SK-N-SH (cell line): Measurements from ENCODE around the gene DOCK6. TPM values are rescaled to one million over a fixed set of nuclear protein-coding genes. Genes with fewer than 3 reads are reported as not detected.

Experiments used
- CTCF ChIA-PET: fragments of 300-600, 350-600 bp; formaldehyde crosslinking; extraction: SDS; loops from one replicate; lab custom pipeline; 2021; lab: Yijun Ruan, JAX
- POLR2A ChIA-PET: fragments of 350-600 bp; sonication (Branson Sonifier 250); formaldehyde crosslinking; extraction: SDS; loops from one replicate; lab custom pipeline; 2020; ENCODE audit warnings: antibody characterized with exemption, inconsistent platforms; lab: Yijun Ruan, JAX
- DNase-seq: peaks from one replicate; pipeline ENCODE4 v3.0.0; 2012
- H2AFZ ChIP-seq: fragments of 200-600 bp; sonication (generic); 2 replicates; pipeline ENCODE4 v1.8.1; 2016; ENCODE audit warnings: antibody characterized with exemption, mild to moderate bottlenecking, low read depth
- H3F3A ChIP-seq: fragments of 200-600 bp; sonication (generic); replicated peaks from 2 replicates; pipeline ENCODE3; 2016; ENCODE audit warnings: antibody characterized with exemption, mild to moderate bottlenecking; ENCODE audit not compliant: insufficient read depth
- H3K27ac ChIP-seq, 2 experiments: fragments of 200-500 bp in 1 of 2; fragments of 200-600 bp in 1 of 2; sonication (Bioruptor generic) in 1 of 2; sonication (generic), shearing (Covaris generic) in 1 of 2; 2 replicates each; pipeline versions ENCODE4 v1.5.1 to v1.6.1; 2014 to 2016; ENCODE audit warnings: low read depth in 2 of 2, inconsistent platforms in 1 of 2, low read length in 1 of 2, mild to moderate bottlenecking in 1 of 2, mixed read lengths in 1 of 2
- H3K27me3 ChIP-seq: fragments of 200-600 bp; sonication (generic), shearing (Covaris generic); 2 replicates; pipeline ENCODE4 v1.6.1; 2016; ENCODE audit warnings: mixed run types; ENCODE audit not compliant: insufficient read depth
- H3K36me3 ChIP-seq, 2 experiments: fragments of 200-500 bp in 1 of 2; fragments of 200-600 bp in 1 of 2; sonication (Bioruptor generic) in 1 of 2; sonication (generic) in 1 of 2; replicated peaks in 1 of 2; 2 replicates each; pipeline versions ENCODE3 to v1.5.1; 2014 to 2016; ENCODE audit warnings: low read length in 1 of 2, mild to moderate bottlenecking in 1 of 2; ENCODE audit not compliant: insufficient read depth in 2 of 2, control insufficient read depth in 1 of 2
- H3K4me1 ChIP-seq, 2 experiments: fragments of 200-500 bp in 1 of 2; fragments of 200-600 bp in 1 of 2; sonication (Bioruptor generic) in 1 of 2; sonication (generic), shearing (Covaris generic) in 1 of 2; 2 replicates each; pipeline versions ENCODE4 v1.5.1 to v1.6.1; 2014 to 2016; ENCODE audit warnings: low read depth in 1 of 2, low read length in 1 of 2, mixed run types in 1 of 2; ENCODE audit not compliant: insufficient read depth in 2 of 2, control insufficient read depth in 1 of 2
- H3K4me2 ChIP-seq: fragments of 200-600 bp; sonication (generic), shearing (Covaris generic); 2 replicates; pipeline ENCODE4 v1.6.1; 2017; ENCODE audit warnings: mixed run types
- H3K4me3 ChIP-seq, 2 experiments: fragments of 200-500 bp in 1 of 2; fragments of 200-600 bp in 1 of 2; sonication (Bioruptor generic) in 1 of 2; sonication (generic), shearing (Covaris generic) in 1 of 2; 2 replicates each; pipeline versions ENCODE4 v1.5.1 to v1.8.1; 2014 to 2016; ENCODE audit warnings: low read depth in 2 of 2, inconsistent platforms in 1 of 2, low read length in 1 of 2, mild to moderate bottlenecking in 1 of 2, mixed read lengths in 1 of 2, moderate library complexity in 1 of 2
- H3K79me2 ChIP-seq: fragments of 200-600 bp; sonication (generic); 2 replicates; pipeline ENCODE4 v1.8.1; 2017; ENCODE audit warnings: mild to moderate bottlenecking; ENCODE audit not compliant: insufficient read depth
- H3K9ac ChIP-seq: fragments of 200-600 bp; sonication (generic); 2 replicates; pipeline ENCODE4 v1.6.1; 2017; ENCODE audit warnings: mixed run types
- H3K9me2 ChIP-seq: fragments of 200-600 bp; sonication (generic); 2 replicates; pipeline ENCODE4 v1.6.1; 2017; ENCODE audit warnings: mixed run types
- H3K9me3 ChIP-seq: fragments of 200-600 bp; sonication (generic); 2 replicates; pipeline ENCODE4 v1.6.1; 2017; ENCODE audit warnings: mixed run types, mild to moderate bottlenecking, moderate library complexity
- H4K20me1 ChIP-seq: fragments of 200-600 bp; sonication (generic); 2 replicates; pipeline ENCODE4 v1.6.1; 2017; ENCODE audit warnings: mild to moderate bottlenecking, mixed run types; ENCODE audit not compliant: insufficient read depth
- FOSL2 ChIP-seq: IDR thresholded peaks from 2 replicates; pipeline ENCODE4 v1.4.0; 2012; ENCODE audit warnings: low read depth, mild to moderate bottlenecking, moderate library complexity, borderline replicate concordance
- GABPA ChIP-seq: IDR thresholded peaks from 2 replicates; pipeline ENCODE4 v1.4.0; 2012; ENCODE audit warnings: low read depth, mild to moderate bottlenecking
- GATA2 ChIP-seq: sonication (generic); formaldehyde crosslinking; IDR thresholded peaks from 2 replicates; pipeline ENCODE4 v1.5.0; 2020; ENCODE audit warnings: mild to moderate bottlenecking, missing genetic modification reagents
- JUND ChIP-seq: IDR thresholded peaks from 2 replicates; pipeline ENCODE4 v1.4.0; 2012
- MXI1 ChIP-seq: IDR thresholded peaks from 2 replicates; pipeline ENCODE4 v1.6.1; 2012; ENCODE audit warnings: mild to moderate bottlenecking, low read depth, low read length, improper control_type of control experiment
- NFIC ChIP-seq: IDR thresholded peaks from 2 replicates; pipeline ENCODE4 v1.4.0; 2012; ENCODE audit warnings: borderline replicate concordance
- POLR2AphosphoS5 ChIP-seq: IDR thresholded peaks from 2 replicates; pipeline ENCODE4 v1.6.1; 2012; ENCODE audit warnings: low read depth, low read length
- RFX5 ChIP-seq: IDR thresholded peaks from 2 replicates; pipeline ENCODE4 v1.6.1; 2012; ENCODE audit warnings: mild to moderate bottlenecking, improper control_type of control experiment, low read length
- SMC3 ChIP-seq: IDR thresholded peaks from 2 replicates; pipeline ENCODE4 v1.6.1; 2012; ENCODE audit warnings: low read depth, low read length, improper control_type of control experiment
- TAF1 ChIP-seq: IDR thresholded peaks from 2 replicates; pipeline ENCODE4 v1.6.1; 2012; ENCODE audit warnings: low read depth, mild to moderate bottlenecking, low read length, moderate library complexity, borderline replicate concordance
- YY1 ChIP-seq: IDR thresholded peaks from 2 replicates; pipeline ENCODE4 v1.4.0; 2012; ENCODE audit warnings: low read depth, mild to moderate bottlenecking
- WGBS: methylation state at CpG from one replicate; pipeline ENCODE4 v1.1.6; 2017; ENCODE audit warnings: low lambda C conversion rate; 5-methylcytosine and 5-hydroxymethylcytosine counted together
- polyA plus RNA-seq, 3 experiments: library from polyadenylated mRNA; depleted of rRNA; stranded (reverse); fragments of >200 nt; gene quantifications; 2 replicates each; pipeline ENCODE4 v1.2.3, GENCODE V29; 2012

The DOCK6 gene
- polyA plus RNA-seq, 1 of the 3 experiments (the other 2 are of a cell fraction): 18.3 TPM

GRCh38 chr19:11194656-11195558, 67.4 kb downstream of the DOCK6 start:
- H3K27me3 ChIP-seq: no peaks in the 10 kb centered on the region
- POLR2A ChIA-PET: no interaction called here
- no peaks in the 10 kb centered on the region for H3K9me2 ChIP-seq
- H3K9ac ChIP-seq: peak overlapping the region; percentile 15; the same call in 1 of the 2 replicates
- H3K4me1 ChIP-seq: peaks cover 10 to 19% of the 10 kb centered on the region in 2 experiments; a peak in 1 of 4 replicates
- TF ChIP-seq GATA2 (CRISPR knock-in tag): no peak
- no peak for TF ChIP-seq JUND
- peaks cover 64% of the 10 kb centered on the region for H3K79me2 ChIP-seq
- H2AFZ ChIP-seq: no peak overlapping the region
- peak overlapping the region; percentile 2 to 24; a peak in 1 of 4 replicates for H3K4me3 ChIP-seq
- peak overlapping the region; percentile 95 for H3K4me2 ChIP-seq
- WGBS: 75% methylated on average over 12 of the region's 20 CpGs
- H3K36me3 ChIP-seq: peaks cover 21 to 29% of the 10 kb centered on the region in 2 experiments
- no peaks in the 10 kb centered on the region for H3K9me3 ChIP-seq
- peaks cover 35% of the 10 kb centered on the region for H4K20me1 ChIP-seq
- no peak for DNase-seq
- peaks cover 14% of the 10 kb centered on the region for H3F3A ChIP-seq
- H3K27ac ChIP-seq: peak overlapping the region in 1 of 2 experiments; percentile 50; a peak in 2 of 4 replicates
- CTCF ChIA-PET: interaction anchor here (0.6 to 1.4 kb wide), 5 partner anchors 10 to 112 kb away, joined by 3 to 4 read pairs (median 3); no protein-coding TSS in a partner anchor

GRCh38 chr19:11194173-11194572, 68.2 kb downstream of the DOCK6 start:
- Histone ChIP-seq H3K9ac (no peak overlapping the region), H3K36me3 (peaks cover 27 to 29% of the 10 kb centered on the region in 2 experiments), H3K27me3 (no peaks in the 10 kb centered on the region), H3K4me1 (peaks cover 10 to 24% of the 10 kb centered on the region in 2 experiments; a peak in 1 of 4 replicates), H3K79me2 (peaks cover 70% of the 10 kb centered on the region), H3K9me2 (no peaks in the 10 kb centered on the region), H3K27ac (no peak overlapping the region), H3K4me2 (peak overlapping the region; percentile 95; the same call in 1 of the 2 replicates), H3F3A (peaks cover 19% of the 10 kb centered on the region), H2AFZ (no peak overlapping the region), H4K20me1 (peaks cover 40% of the 10 kb centered on the region), H3K4me3 (no peak overlapping the region), H3K9me3 (no peaks in the 10 kb centered on the region)
- ChIA-PET POLR2A (no interaction called here), CTCF (interaction anchor here (0.7 to 1.4 kb wide), 2 partner anchors 10 to 64 kb away, joined by 3 to 4 read pairs; no protein-coding TSS in a partner anchor)
- WGBS: 98% methylated on average over 5 of the region's 8 CpGs
- no peak for TF ChIP-seq TAF1
- TF ChIP-seq POLR2AphosphoS5: no peak
- no peak for TF ChIP-seq SMC3
- no peak for TF ChIP-seq GABPA
- no peak for TF ChIP-seq RFX5
- TF ChIP-seq MXI1: no peak
- no peak for TF ChIP-seq YY1
- TF ChIP-seq FOSL2: no peak
- TF ChIP-seq NFIC: no peak
- DNase-seq: no peak
